HG02885 (cell line): ENCODE results near the gene NUDC.

Experiments used
- ATAC-seq: cut with Tn5 transposase; IDR thresholded peaks from one replicate; pipeline ENCODE4 v1.9.1; 2021; ENCODE audit warnings: mild to moderate bottlenecking; ENCODE audit not compliant: unreplicated experiment, poor library complexity

Gene NUDC

GRCh38 chr1:26949266-26949925 lies 27.9 kb downstream of the NUDC start:
- no peak for ATAC-seq

GRCh38 chr1:26949926-26950319 lies 28.4 kb downstream of the NUDC start:
- ATAC-seq = no peak

- no peak for ATAC-seq
Measured at GRCh38 chr1:26950602-26951001, 29.1 kb downstream of the NUDC start.

GRCh38 chr1:26951216-26951615 lies 29.7 kb downstream of the NUDC start:
- ATAC-seq = no peak

GRCh38 chr1:26951821-26952497 lies 30.4 kb downstream of the NUDC start:
- no peak for ATAC-seq

- no peak for ATAC-seq
Measured at GRCh38 chr1:26953374-26953773, 31.8 kb downstream of the NUDC start.

GRCh38 chr1:26956321-26956720 lies 34.8 kb downstream of the NUDC start:
- ATAC-seq = no peak

- no peak for ATAC-seq
Measured at GRCh38 chr1:26957306-26957705, 35.8 kb downstream of the NUDC start.

- ATAC-seq = no peak
Measured at GRCh38 chr1:26959270-26959669, 37.7 kb downstream of the NUDC start.

- ATAC-seq = no peak
Measured at GRCh38 chr1:26959722-26960624, 38.4 kb downstream of the NUDC start, which contains the start of gene KDF1. KDF1 (minus strand) TSS chr1:26960468; CDS start chr1:26952380, 8,088 bp downstream.

- ATAC-seq = no peak
Measured at GRCh38 chr1:26960625-26960966, 39.1 kb downstream of the NUDC start.

GRCh38 chr1:26961826-26962225 lies 40.3 kb downstream of the NUDC start:
- ATAC-seq = no peak

- no peak for ATAC-seq
Measured at GRCh38 chr1:26965213-26965612, 43.7 kb downstream of the NUDC start.

GRCh38 chr1:26965628-26966027 lies 44.1 kb downstream of the NUDC start:
- no peak for ATAC-seq

- ATAC-seq = no peak
Measured at GRCh38 chr1:26970810-26971209, 49.3 kb downstream of the NUDC start.

GRCh38 chr1:26971590-26971989 lies 50.0 kb downstream of the NUDC start:
- ATAC-seq = no peak

- no peak for ATAC-seq
Measured at GRCh38 chr1:26972390-26972789, 50.8 kb downstream of the NUDC start.

- ATAC-seq = no peak
Measured at GRCh38 chr1:26972821-26973220, 51.3 kb downstream of the NUDC start.

GRCh38 chr1:26976621-26977510 lies 55.3 kb downstream of the NUDC start:
- ATAC-seq = no peak

GRCh38 chr1:26978901-26979300 lies 57.4 kb downstream of the NUDC start:
- ATAC-seq = no peak
